Dermis microvascular lymphatic vessel endothelial cell (primary cell): Measurements from ENCODE around the gene TIMP1. TPM values are rescaled to one million over a fixed set of nuclear protein-coding genes. Genes with fewer than 3 reads are reported as not detected.

Source experiments
- DNase-seq, 2 donors: peaks; one replicate each; pipeline versions ENCODE4 v3.0.0 to v3.0.0-alpha.2; 2010; ENCODE audit warnings: low read depth in 2 of 2
- total RNA-seq: library from RNA; depleted of rRNA; stranded (reverse); fragments of >200 nt; gene quantifications from 2 replicates; pipeline ENCODE4 v1.2.1, GENCODE V29; 2014

The TIMP1 gene
- total RNA-seq, 1 donor from 2014 or later, result 75.2 TPM

- DNase-seq, result no peak
Observed at GRCh38 chrX:47573341-47574075, 8.7 kb upstream of the TIMP1 start.

- DNase-seq, result no peak
Observed at GRCh38 chrX:47574076-47574546, 8.1 kb upstream of the TIMP1 start.

- DNase-seq, result no peak
Observed at GRCh38 chrX:47574547-47575301, 7.5 kb upstream of the TIMP1 start.

DNA sequence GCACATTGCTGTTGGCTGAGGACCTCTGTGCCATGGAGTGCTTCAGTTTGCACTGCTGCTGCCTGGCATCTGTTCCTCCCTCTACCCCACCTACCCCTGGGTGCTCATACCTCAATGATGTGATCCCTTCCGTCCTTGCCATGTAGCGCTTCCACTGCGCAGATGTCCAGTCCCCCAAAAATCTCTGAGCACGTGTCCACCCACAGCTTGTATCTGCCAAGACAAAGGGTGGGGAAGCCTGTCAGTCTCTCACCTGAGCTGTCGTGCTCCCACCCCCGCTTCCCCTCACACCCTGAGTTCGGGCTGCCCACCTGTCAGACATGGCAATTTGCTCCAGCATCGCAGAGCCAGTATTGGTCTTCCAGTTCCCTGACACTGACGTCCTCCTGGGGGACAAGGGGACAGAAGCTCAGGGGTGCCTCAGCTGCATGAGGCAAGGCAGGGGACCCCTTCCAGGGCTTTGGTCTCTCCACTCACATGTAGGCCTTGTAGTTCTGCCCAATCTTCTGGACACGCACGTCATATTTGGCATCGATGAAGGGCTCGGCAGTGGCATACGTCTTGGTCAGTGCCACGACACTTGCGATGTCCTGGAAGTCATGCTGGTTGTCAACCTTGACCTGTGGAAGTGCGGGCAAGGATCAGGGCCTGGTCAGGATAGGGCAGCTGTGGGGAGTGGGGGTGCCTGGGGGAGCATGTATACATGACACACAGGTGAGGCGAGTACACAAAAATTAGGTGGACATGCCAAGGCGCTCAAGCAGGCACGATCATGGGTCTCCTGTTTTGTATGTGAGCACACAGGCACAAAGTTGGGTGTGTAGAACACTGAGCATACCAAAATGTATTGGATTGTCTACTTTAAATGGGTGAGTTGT, 6.0 kb upstream of the TIMP1 start:
- no peak for DNase-seq

DNA sequence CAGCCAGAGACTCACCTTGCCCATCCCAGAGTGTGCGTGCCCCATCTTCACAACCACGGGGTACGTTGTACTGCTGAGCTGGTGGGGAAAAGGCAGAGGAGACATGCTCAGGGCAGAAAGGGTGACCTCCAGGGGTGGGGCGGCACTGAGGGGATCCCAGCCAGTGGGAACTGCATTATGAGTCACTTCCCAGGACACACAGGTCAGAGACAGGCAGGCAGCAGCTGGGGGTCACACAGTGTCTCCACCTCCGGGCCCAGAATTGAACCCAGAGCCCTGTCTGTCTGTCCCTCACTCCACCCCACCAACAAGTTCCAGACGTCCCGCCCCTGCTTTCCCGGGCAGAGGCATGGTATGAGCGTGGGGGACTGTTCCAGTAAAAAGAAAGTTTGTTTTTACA, 4.8 kb upstream of the TIMP1 start:
- DNase-seq, result peak in 1 of 2 donors; percentile 22

- no peak for DNase-seq
Observed at GRCh38 chrX:47577901-47578300, 4.3 kb upstream of the TIMP1 start.

DNA sequence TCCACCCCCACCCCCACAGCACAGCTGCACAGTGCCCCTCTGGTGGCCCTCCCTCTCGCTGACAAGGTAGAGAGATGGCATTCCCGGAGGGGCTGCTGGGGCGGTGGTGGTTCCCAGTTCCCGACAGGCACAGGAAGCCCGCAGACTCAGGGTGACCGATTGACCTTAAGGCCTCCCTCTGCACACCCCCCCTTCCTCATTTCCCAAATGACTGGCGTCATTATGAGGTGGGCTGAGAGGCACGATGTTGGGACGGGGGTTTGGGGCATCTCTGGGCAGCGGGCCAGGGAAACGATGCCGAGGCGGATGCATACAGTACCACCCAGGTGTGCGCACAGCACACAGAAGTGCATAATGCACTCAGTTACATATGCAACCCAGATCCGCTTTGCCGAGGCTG, 3.5 kb upstream of the TIMP1 start:
- DNase-seq, result no peak

DNA sequence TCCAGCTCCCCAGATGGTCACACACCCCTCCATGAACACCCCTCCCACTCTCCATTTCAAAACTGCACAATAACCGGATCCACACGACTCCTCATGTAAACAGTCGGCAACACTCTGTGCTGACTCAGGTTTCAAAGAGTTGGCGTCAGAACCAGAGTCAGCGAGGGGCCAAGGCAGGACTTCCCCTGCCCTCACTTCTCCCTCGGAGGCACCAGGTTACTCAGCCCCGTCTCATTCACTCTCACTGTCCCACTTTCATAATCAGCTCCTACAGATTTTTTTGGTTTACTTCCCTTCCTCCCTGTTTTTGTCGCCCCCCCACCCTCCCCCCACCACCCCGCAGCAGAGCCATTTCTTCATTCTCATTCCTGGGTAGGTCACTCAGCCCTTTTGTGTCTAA, 2.7 kb upstream of the TIMP1 start:
- peak; percentile 16 to 78 for DNase-seq

- DNase-seq, result no peak
Observed at GRCh38 chrX:47583240-47583861, 1.1 kb downstream of the TIMP1 start.

- peak in 1 of 2 donors; percentile 5 for DNase-seq
Observed at GRCh38 chrX:47584714-47585113, 2.5 kb downstream of the TIMP1 start.

- DNase-seq, result no peak
Observed at GRCh38 chrX:47585273-47585672, 3.0 kb downstream of the TIMP1 start.

DNA sequence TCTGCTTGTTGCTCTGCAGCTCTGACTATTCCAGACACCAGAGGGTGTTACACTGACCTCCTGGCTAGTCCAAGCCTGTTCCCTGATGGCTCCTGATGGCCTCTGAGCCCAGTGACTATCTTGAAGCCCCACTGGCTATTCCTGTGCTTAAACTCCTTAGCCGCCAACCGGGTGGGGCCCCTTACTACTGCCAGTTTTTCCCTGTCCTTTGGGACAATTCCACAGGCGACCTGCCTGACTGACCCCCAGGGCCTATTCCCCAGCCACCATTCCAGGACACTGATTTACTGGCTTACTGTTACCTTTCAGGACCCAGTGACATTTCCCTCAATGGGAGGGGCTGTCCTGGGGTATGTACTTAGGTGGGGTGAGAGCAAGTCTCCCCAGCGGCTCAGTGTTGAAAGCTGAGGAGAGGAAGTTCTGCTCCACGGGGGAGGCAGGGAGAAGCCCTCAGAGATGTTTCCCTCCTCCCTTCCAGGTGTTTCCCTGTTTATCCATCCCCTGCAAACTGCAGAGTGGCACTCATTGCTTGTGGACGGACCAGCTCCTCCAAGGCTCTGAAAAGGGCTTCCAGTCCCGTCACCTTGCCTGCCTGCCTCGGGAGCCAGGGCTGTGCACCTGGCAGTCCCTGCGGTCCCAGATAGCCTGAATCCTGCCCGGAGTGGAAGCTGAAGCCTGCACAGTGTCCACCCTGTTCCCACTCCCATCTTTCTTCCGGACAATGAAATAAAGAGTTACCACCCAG, 4.0 kb downstream of the TIMP1 start:
- DNase-seq, result no peak

DNA sequence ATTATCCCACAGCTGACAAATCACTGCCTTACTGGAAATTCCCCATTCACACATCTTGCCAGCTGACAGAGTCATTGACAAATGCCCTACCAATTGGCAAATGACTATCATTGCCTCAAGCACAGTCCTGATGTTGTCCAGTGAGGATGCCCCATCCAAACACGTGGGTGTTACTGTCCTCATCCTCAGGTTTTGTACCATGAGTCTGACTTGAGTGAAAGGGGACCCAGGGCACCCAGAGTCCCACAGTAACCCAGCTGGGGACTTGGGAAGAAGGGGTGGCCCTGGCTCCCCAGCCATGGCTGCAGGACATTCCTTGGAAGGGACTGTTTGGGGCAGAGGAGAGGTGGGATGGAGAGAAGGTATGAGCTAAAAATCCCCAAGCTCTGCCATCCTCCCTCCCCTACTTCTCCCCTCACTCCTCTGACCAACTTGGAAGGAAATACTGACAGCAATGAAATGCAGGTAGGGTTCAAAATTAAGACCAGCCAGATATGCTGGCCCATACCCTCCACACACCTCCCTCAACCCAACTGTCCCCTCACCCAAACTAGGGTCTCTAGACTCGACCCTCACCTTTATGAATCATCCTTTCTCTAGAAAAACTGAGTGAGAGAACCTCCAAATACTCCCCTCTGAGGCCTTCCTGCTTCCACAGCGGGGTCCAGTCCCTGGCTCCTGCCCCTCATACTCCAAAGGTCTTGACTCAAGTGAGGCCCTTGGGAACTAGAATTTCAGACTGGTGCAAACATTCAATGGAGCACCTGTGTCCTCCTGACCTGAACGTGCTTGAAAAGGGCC, 5.1 kb downstream of the TIMP1 start:
- no peak for DNase-seq

- no peak for DNase-seq
Observed at GRCh38 chrX:47587906-47588735, 5.9 kb downstream of the TIMP1 start.

GRCh38 chrX:47590984-47591383, 8.7 kb downstream of the TIMP1 start:
- no peak for DNase-seq

DNA sequence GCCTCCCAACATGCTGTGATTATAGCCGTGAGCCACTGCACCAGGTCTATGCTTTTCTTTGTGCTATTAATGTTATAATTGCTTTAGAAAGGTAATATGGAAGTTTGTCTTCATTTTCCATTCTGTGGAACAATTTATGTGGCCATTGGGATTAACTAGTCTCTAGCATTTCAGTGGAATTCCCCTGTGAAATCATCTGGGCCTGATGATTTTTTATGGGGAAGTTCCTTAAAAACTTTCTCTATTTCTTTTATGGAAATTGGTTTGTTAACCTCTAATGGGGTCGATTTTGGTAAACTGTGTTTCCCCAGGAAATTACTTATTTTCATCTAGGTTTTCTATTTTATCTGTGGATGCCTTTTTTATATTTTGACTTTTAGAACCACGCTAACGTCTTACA, 11.3 kb downstream of the TIMP1 start:
- no peak for DNase-seq

- DNase-seq, result peak in 1 of 2 donors; percentile 52
Observed at GRCh38 chrX:47595716-47596251, 13.5 kb downstream of the TIMP1 start.

- no peak for DNase-seq
Observed at GRCh38 chrX:47596256-47596655, 14.0 kb downstream of the TIMP1 start.

DNA sequence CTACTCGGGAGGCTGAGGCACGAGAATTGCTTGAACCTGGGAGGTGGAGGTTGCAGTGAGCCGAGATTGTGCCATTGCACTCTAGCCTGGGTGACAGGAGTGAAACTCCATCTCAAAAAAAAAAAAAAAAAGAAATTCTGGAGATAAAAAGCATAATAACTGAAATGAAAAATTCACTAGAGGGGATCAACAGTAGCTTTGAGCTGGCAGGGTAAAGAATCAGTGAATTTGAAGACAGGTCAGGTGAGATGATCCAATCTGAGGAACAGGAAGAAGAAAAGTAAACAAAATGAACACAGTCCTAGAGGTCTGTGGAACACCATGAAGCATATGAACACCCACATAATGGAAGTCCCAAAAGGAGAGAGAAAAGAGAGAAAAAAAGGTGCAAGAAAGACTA, 15.0 kb downstream of the TIMP1 start:
- no peak for DNase-seq
